Skin of body (tissue), 3 donors: Measurements from ENCODE around the gene OR5AP2. TPM values are rescaled to one million over a fixed set of nuclear protein-coding genes. Genes with fewer than 3 reads are reported as not detected.
"Not testable (repeated sequence)": the region's sequence is repeated elsewhere in the genome, so short reads cannot be mapped to it uniquely, and the experiment has no call there.

ENCODE experiments used
- DNase-seq: peaks from one replicate; lab custom pipeline; 2025; lab: John Stamatoyannopoulos, UW
- small RNA-seq: library from RNA; depleted of rRNA; stranded (forward); fragments of <200 nt; gene quantifications from one replicate; pipeline ENCODE3, GENCODE V24; 2014; ENCODE audit warnings: low replicate concordance
- total RNA-seq: library from RNA; depleted of rRNA; stranded (reverse); fragments of >200 nt; gene quantifications from one replicate; pipeline ENCODE4 v1.2.3, GENCODE V29; 2014

Gene OR5AP2
- total RNA-seq = not detected

GRCh38 chr11:56642339-56642738 is at the start of gene OR5AP2:
OR5AP2 (minus strand) TSS chr11:56642439; CDS start chr11:56642439, 0 bp downstream.
- DNase-seq = no peak

DNA sequence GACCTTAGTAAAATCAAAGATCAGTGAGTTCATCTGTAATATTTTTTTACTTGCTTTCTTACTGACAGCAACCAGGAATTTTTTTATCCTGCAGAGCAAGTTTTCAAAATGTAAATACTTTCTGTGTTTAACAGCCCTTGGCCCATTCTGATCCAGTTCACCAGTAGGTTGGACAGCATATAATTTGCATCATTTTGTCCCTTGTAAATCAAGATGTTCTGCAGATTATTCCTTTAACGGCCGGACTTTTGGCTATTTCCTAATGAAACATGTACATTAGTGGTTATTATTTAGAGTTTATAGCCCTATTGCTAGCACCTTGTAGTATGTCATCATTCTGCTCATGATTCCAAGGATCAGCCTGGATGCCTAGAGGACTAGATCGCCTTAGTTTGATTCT is 48.9 kb upstream of the OR5AP2 start:
- DNase-seq = not testable (repeated sequence)

DNA sequence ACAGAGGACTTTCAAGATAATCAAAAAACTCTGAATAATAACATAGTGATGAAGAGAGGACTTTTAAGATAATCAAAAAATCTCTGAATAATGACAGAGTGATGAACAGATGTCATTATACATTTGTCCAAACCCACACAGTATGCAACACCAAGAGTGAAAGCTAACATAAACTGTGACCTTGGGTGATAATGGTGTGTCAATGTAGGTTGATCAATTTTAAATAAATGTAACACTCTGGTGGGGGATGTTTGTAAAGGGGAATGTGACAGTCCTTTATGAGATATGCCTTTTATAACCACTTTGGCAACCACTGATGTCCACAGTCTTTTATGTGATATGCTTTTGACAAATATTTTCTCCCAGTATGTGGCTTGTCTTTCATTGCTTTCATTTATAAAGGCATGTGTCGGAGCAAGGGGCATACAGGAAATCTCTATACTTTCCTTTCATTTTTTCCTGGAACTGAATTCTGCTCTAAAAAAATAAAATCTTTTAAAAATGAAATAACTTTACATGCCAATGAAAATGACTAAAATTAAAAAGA is 46.4 kb upstream of the OR5AP2 start:
- DNase-seq = no peak

- no peak for DNase-seq
Observed at GRCh38 chr11:56670984-56671383, 28.7 kb upstream of the OR5AP2 start.

DNA sequence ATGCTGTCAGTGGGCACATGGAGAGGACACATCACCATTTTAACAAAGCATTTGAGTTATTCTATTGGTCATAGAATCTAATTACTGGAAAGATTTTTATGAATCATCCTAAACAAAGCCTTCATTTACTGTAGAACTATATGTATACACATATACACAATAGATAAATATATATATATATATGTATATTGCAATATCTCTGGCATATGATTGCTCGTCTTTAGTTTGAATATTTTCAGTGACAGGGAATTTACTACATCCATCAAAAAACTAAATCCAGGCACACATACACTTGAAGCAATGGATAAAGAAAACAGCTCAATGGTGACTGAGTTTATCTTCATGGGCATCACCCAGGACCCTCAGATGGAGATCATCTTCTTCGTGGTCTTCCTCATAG is 21.1 kb upstream of the OR5AP2 start, which contains the start of gene OR5AR1:
TSS of gene OR5AR1 (plus strand) at position 301 of the 400 bp plus-strand sequence. CDS start at position 301, 0 bp downstream.
- no peak for DNase-seq

DNA sequence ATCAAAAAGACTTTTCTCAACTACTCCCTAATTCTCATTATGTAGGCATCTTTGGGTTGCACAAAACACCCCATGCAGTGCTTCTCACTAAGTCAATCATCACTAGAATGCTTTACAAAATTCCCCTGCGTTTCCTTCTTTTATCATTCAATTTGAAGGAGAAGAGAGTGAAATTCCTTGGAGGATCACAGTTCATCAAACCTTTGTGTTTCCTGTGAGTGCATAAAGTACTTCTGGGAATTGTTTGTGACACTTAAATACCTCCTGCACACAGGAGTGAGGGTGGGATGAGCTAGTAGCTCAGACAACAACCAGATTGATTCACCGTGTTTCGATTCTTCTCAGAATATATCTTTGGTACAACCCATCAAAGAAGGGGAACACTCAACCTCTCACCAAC is 17.5 kb upstream of the OR5AP2 start:
- no peak for DNase-seq

GRCh38 chr11:56637500-56637899 is 4.7 kb downstream of the OR5AP2 start:
- no peak for DNase-seq

DNA sequence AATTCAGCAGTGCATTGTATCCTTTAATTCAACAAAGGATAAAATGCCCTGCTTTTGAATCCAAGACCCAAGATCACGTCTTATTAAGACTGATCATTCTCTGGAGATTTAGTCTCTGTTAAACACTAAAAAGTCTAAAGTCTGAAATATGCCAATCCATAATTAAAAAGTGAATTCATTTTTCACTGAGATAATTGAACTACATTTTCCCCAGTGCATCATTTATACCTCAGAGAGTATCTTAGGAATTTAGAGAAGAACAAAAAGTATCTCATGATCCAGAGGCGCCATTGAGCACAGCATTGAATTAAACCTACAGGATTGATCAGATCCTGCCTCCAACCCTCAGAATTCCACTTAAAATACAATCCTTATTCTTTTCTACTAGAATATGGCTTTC is 5.4 kb downstream of the OR5AP2 start:
- DNase-seq = no peak

GRCh38 chr11:56632329-56632728 is 9.9 kb downstream of the OR5AP2 start:
- no peak for DNase-seq

- DNase-seq = peak; percentile 24
Observed at GRCh38 chr11:56625946-56626345, 16.3 kb downstream of the OR5AP2 start.

- DNase-seq = peak; percentile 3
Observed at GRCh38 chr11:56624661-56625110, 17.6 kb downstream of the OR5AP2 start.

- no peak for DNase-seq
Observed at GRCh38 chr11:56611174-56611573, 31.1 kb downstream of the OR5AP2 start.

DNA sequence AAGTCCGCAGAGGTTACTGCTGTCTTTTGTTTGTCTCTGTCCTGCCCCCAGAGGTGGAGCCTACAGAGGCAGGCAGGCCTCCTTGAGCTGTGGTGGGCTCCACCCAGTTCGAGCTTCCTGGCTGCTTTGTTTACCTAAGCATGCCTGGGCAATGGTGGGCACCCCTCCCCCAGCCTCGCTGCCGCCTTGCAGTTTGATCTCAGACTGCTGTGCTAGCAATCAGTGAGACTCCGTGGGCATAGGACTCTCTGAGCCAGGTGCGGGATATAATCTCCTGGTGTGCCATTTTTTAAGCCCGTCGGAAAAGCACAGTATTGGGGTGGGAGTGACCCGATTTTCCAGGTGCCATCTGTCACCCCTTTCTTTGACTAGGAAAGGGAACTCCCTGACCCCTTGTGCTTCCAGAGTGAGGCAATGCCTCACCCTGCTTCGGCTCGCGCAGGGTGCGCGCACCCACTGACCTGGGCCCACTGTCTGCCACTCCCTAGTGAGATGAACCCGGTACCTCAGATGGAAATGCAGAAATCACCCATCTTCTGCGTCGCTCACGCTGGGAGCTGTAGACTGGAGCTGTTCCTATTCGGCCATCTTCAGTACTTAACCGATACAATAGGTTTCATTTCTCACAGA is 50.0 kb downstream of the OR5AP2 start:
- DNase-seq = not testable (repeated sequence)

Small RNA genes within 50 kb of the gene (small RNA-seq; reads per million reads assigned to genes)
- not detected for gene AP004245.1

Other genes starting within 250 kb of the OR5AP2 start
- gene OR5AL1, start 229.7 kb downstream of the OR5AP2 start, total RNA-seq = not detected
- not detected for gene OR5M3, start 169.1 kb downstream of the OR5AP2 start, total RNA-seq
- not detected for gene OR5M8, start 151.1 kb downstream of the OR5AP2 start, total RNA-seq
- not detected for gene OR5M11, start 99.2 kb downstream of the OR5AP2 start, total RNA-seq
- gene OR5M10, start 64.7 kb downstream of the OR5AP2 start, total RNA-seq = not detected
- gene OR5M1, start 27.6 kb downstream of the OR5AP2 start, total RNA-seq = not detected
- gene OR5AR1, start 21.2 kb upstream of the OR5AP2 start, total RNA-seq = not detected
- not detected for gene OR9G1, start 56.7 kb upstream of the OR5AP2 start, total RNA-seq
- gene OR9G4, start 106.3 kb upstream of the OR5AP2 start, total RNA-seq = not detected